C4-2B (cell line): Measurements from ENCODE around the gene NID2.

Experiments used
- H3K27ac ChIP-seq: fragments of 450-650 bp; 2 replicates; pipeline ENCODE4 v1.5.1; 2017
- CTCF ChIP-seq: fragments of 450-650 bp; conservative IDR thresholded peaks from 2 replicates; pipeline ENCODE4 v1.5.1; 2017; ENCODE audit warnings: mild to moderate bottlenecking
- ZFX ChIP-seq: fragments of 450-650 bp; IDR thresholded peaks from 2 replicates; pipeline ENCODE4 v1.6.1; 2017

The NID2 gene

GRCh38 chr14:52079239-52079959, 10.5 kb upstream of the NID2 start:
- TF ChIP-seq CTCF: no peak
- TF ChIP-seq ZFX: no peak
- no peak overlapping the region for H3K27ac ChIP-seq

- no peak overlapping the region for H3K27ac ChIP-seq
- TF ChIP-seq ZFX: no peak
- no peak for TF ChIP-seq CTCF
These were observed 9.9 kb upstream of the NID2 start for GRCh38 chr14:52078721-52079120.

GRCh38 chr14:52078095-52078531, 9.3 kb upstream of the NID2 start:
- H3K27ac ChIP-seq: no peak overlapping the region
- TF ChIP-seq ZFX (no peak), CTCF (no peak)

- no peak overlapping the region for H3K27ac ChIP-seq
- no peak for TF ChIP-seq ZFX
- TF ChIP-seq CTCF: no peak
These were observed 8.6 kb upstream of the NID2 start for GRCh38 chr14:52077256-52077979.

- no peak overlapping the region for H3K27ac ChIP-seq
- TF ChIP-seq CTCF: no peak
- no peak for TF ChIP-seq ZFX
These were observed 7.5 kb upstream of the NID2 start for GRCh38 chr14:52076334-52076733.

GRCh38 chr14:52075371-52075770, 6.5 kb upstream of the NID2 start:
- TF ChIP-seq CTCF: no peak
- no peak for TF ChIP-seq ZFX
- no peak overlapping the region for H3K27ac ChIP-seq

GRCh38 chr14:52073251-52073650, 4.4 kb upstream of the NID2 start:
- TF ChIP-seq CTCF: no peak
- no peak for TF ChIP-seq ZFX
- no peak overlapping the region for H3K27ac ChIP-seq
